Endothelial cell of umbilical vein (primary cell): ENCODE data around the gene CEP63. TPM values are rescaled to one million over a fixed set of nuclear protein-coding genes. Genes with fewer than 3 reads are reported as not detected.

ENCODE experiments used
- BruUV-seq: library from RNA; stranded (reverse); fragments of 400-500 nt; replicated peaks from 2 replicates; lab custom pipeline; 2021; lab: Mats Ljungman, UMichigan
- CTCF ChIA-PET: fragments of 300-600, 350-600 bp; sonication (Branson Sonifier 250); formaldehyde crosslinking; loops from one replicate; lab custom pipeline; 2021; ENCODE audit warnings: antibody characterized with exemption, inconsistent platforms; lab: Charles Lee
- POLR2A ChIA-PET: fragments of 300-600, 350-600 bp; sonication (Branson Sonifier 250); formaldehyde crosslinking; loops from one replicate; lab custom pipeline; 2021; ENCODE audit warnings: antibody characterized with exemption, inconsistent platforms; lab: Charles Lee
- DNase-seq: peaks from one replicate; pipeline ENCODE4 v3.0.0-alpha.2; 2011; ENCODE audit warnings: low read depth, low spot score
- FAIRE-seq: peaks from 2 replicates; lab custom pipeline; 2011; peaks lifted over from hg19 to GRCh38; lab: Jason Lieb, UNC
- H2AFZ ChIP-seq: 2 replicates; pipeline ENCODE4 v1.6.0; 2012; ENCODE audit warnings: low read depth, low read length, control low read depth, inconsistent platforms
- H3K27ac ChIP-seq: 2 replicates; pipeline ENCODE4 v1.5.1; 2011; ENCODE audit warnings: low read depth, mild to moderate bottlenecking, control low read depth, low read length, moderate library complexity; ENCODE audit not compliant: insufficient read depth
- H3K27me3 ChIP-seq, 2 experiments: 2 replicates each; pipeline versions ENCODE4 v1.6.0 to v1.6.1; 2011; ENCODE audit warnings: low read length in 2 of 2, mixed read lengths in 1 of 2; ENCODE audit not compliant: control insufficient read depth in 2 of 2, insufficient read depth in 2 of 2
- H3K36me3 ChIP-seq, 2 experiments: 2 replicates in 1 of 2; 3 replicates in 1 of 2; pipeline ENCODE4 v1.5.1; 2011; ENCODE audit warnings: low read length in 2 of 2, mild to moderate bottlenecking in 1 of 2, moderate library complexity in 1 of 2; ENCODE audit not compliant: control insufficient read depth in 2 of 2, insufficient read depth in 2 of 2; ENCODE audit errors: extremely low read depth in 1 of 2
- H3K4me1 ChIP-seq: 3 replicates; pipeline ENCODE4 v1.5.1; 2011; ENCODE audit warnings: mild to moderate bottlenecking, low read length; ENCODE audit not compliant: control insufficient read depth, insufficient read depth; ENCODE audit errors: extremely low read depth
- H3K4me2 ChIP-seq: 2 replicates; pipeline ENCODE4 v1.6.1; 2011; ENCODE audit warnings: low read length, control low read depth, mixed read lengths; ENCODE audit not compliant: insufficient read depth
- H3K4me3 ChIP-seq, 3 experiments: fragments of 200-600 bp in 1 of 3; sonication (generic), shearing (Covaris generic) in 1 of 3; replicated peaks in 1 of 3; 2 replicates each; pipeline ENCODE4 v1.5.1; 2011 to 2016; ENCODE audit warnings: control low read depth in 3 of 3, low read length in 3 of 3, mild to moderate bottlenecking in 2 of 3, inconsistent platforms in 1 of 3, low read depth in 1 of 3, moderate library complexity in 1 of 3; ENCODE audit not compliant: insufficient read depth in 1 of 3
- H3K79me2 ChIP-seq: 2 replicates; pipeline ENCODE4 v1.6.0; 2012; ENCODE audit warnings: low read length, inconsistent platforms; ENCODE audit not compliant: control insufficient read depth, insufficient read depth
- H3K9ac ChIP-seq: replicated peaks from 2 replicates; pipeline ENCODE3; 2011; ENCODE audit warnings: low read length, control low read depth; ENCODE audit not compliant: insufficient read depth; ENCODE audit errors: extremely low read depth
- H3K9me1 ChIP-seq: replicated peaks from 3 replicates; pipeline ENCODE4 v1.6.0; 2011; ENCODE audit warnings: mild to moderate bottlenecking, low read length; ENCODE audit not compliant: control insufficient read depth, insufficient read depth; ENCODE audit errors: extremely low read depth
- H3K9me3 ChIP-seq: replicated peaks from 2 replicates; pipeline ENCODE4 v1.5.1; 2012; ENCODE audit warnings: low read length, inconsistent platforms; ENCODE audit not compliant: control insufficient read depth, insufficient read depth
- H4K20me1 ChIP-seq: replicated peaks from 2 replicates; pipeline ENCODE3; 2011; ENCODE audit warnings: mild to moderate bottlenecking, low read length; ENCODE audit not compliant: control insufficient read depth, insufficient read depth; ENCODE audit errors: extremely low read depth
- EZH2 ChIP-seq: IDR thresholded peaks from 2 replicates; pipeline ENCODE4 v1.6.1; 2012; ENCODE audit warnings: borderline replicate concordance, low read depth, mild to moderate bottlenecking, moderate library complexity, low read length, inconsistent platforms; ENCODE audit not compliant: severe bottlenecking
- FOS ChIP-seq: IDR thresholded peaks from 2 replicates; pipeline ENCODE4 v1.6.1; 2011; ENCODE audit warnings: mild to moderate bottlenecking, low read length, moderate library complexity, borderline replicate concordance; ENCODE audit not compliant: insufficient read depth
- GATA2 ChIP-seq: IDR thresholded peaks from 2 replicates; pipeline ENCODE4 v1.7.0; 2011; ENCODE audit warnings: low read depth, mild to moderate bottlenecking, moderate library complexity, mixed read lengths, low read length; ENCODE audit not compliant: insufficient read length, insufficient read depth
- JUN ChIP-seq: IDR thresholded peaks from 2 replicates; pipeline ENCODE4 v1.6.1; 2011; ENCODE audit warnings: borderline replicate concordance, low read depth; ENCODE audit not compliant: insufficient read length, insufficient read depth
- MYC ChIP-seq: IDR thresholded peaks from one replicate; pipeline ENCODE4 v1.6.1; 2011; ENCODE audit warnings: mild to moderate bottlenecking, low read depth, low read length
- POLR2A ChIP-seq: IDR thresholded peaks from 2 replicates; pipeline ENCODE4 v1.6.1; 2012; ENCODE audit warnings: low read depth, mild to moderate bottlenecking, control low read depth, low read length
- POLR2AphosphoS5 ChIP-seq: IDR thresholded peaks from 2 replicates; pipeline ENCODE4 v1.6.1; 2012; ENCODE audit warnings: low read depth, mild to moderate bottlenecking, control low read depth, low read length, moderate library complexity; ENCODE audit not compliant: insufficient read depth
- dilution Hi-C: fragments of 300-500 bp; cut with MboI; formaldehyde crosslinking; loops from one replicate; pipeline ENCODE4 v1.15.0; 2019; ENCODE audit warnings: low sequenced_read_pairs; ENCODE audit not compliant: extremely low pct_ligation_motif_present
- intact Hi-C: fragments of 100-400 bp; cut with micrococcal nuclease; formaldehyde crosslinking; loops from one replicate; pipeline ENCODE4 v1.10.0; 2022
- polyA plus RNA-seq, 4 experiments: library from polyadenylated mRNA; depleted of rRNA in 3 of 4; stranded (reverse) in 3 of 4; unstranded in 1 of 4; fragments of >200 nt; gene quantifications; 2 replicates each; pipeline versions ENCODE4 v1.2.1 to v1.2.3, GENCODE V29; 2011 to 2012; ENCODE audit warnings: missing spikeins in 1 of 4
- total RNA-seq: library from RNA; stranded (reverse); gene quantifications from 2 replicates; pipeline ENCODE4 v1.2.3, GENCODE V29; 2021
- TF ChIP-seq, protein P1 (sequence below): IDR thresholded peaks from 2 replicates; pipeline ENCODE4 v1.6.1; 2011; ENCODE audit not compliant: insufficient read depth, insufficient read length
- TF ChIP-seq, protein P2 (sequence below), 2 donors: IDR thresholded peaks; 1 replicate in 1 of 2; 2 replicates in 1 of 2; pipeline ENCODE4 v1.5.1; 2011; ENCODE audit warnings: low read length in 2 of 2, mild to moderate bottlenecking in 2 of 2, moderate library complexity in 2 of 2, control low read depth in 1 of 2, inconsistent platforms in 1 of 2, low read depth in 1 of 2; ENCODE audit not compliant: insufficient read depth in 1 of 2; ENCODE audit errors: extremely low read depth in 1 of 2

CEP63 gene
- total and polyA plus RNA-seq, 2 donors (not counting 3 experiments of a cell fraction or from before 2014, with no cell fraction given) = 5.7 to 29.4 TPM

DNA sequence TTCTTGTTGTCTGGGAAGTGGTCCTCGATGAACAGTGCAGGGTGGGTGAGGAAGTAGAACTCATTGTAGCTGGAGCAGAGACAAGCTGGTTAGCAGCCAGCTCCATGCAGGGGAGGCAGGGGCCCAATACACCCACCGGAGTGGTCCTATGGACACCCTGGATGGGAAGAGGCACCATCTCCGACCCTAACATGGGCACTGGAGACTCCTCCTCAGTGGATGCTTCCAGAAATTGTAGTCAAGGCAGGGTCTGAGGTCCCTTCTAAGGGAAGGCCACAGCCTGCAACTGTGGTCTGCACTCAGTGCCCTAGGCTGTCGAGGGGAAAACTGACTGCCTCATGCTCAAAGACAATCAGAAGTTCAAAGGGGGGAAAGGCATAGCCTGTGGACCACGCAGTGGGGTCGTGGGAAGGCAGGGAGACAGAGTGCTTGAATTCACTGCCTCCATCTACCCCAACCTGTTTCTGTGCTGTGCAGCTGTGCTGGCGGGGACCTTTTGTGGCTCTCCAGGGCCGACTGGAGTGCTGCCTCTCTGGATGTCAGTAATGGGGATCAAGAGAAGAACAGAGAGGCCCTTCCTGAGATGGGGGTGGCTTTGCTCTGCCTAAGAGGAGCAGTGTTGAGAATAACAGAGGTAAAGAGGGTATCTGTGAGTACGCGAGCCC lies 123.0 kb downstream of the CEP63 start:
- H4K20me1 ChIP-seq = no peaks in the 10 kb centered on the region
- H3K4me3 ChIP-seq = no peak overlapping the region
- CTCF ChIA-PET = interaction anchor here (0.9 kb wide), 1 partner anchor 8 kb away, joined by 3 read pairs; no protein-coding TSS in a partner anchor
- no peaks in the 10 kb centered on the region for H3K36me3 ChIP-seq
- BruUV-seq = no TSS peak
- TF ChIP-seq EZH2 (no peak), POLR2A (no peak), FOS (no peak), MYC (no peak), JUN (no peak), GATA2 (no peak), POLR2AphosphoS5 (no peak)
- TF ChIP-seq, protein P1, sequence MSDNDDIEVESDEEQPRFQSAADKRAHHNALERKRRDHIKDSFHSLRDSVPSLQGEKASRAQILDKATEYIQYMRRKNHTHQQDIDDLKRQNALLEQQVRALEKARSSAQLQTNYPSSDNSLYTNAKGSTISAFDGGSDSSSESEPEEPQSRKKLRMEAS = no peak
- TF ChIP-seq, protein P2, sequence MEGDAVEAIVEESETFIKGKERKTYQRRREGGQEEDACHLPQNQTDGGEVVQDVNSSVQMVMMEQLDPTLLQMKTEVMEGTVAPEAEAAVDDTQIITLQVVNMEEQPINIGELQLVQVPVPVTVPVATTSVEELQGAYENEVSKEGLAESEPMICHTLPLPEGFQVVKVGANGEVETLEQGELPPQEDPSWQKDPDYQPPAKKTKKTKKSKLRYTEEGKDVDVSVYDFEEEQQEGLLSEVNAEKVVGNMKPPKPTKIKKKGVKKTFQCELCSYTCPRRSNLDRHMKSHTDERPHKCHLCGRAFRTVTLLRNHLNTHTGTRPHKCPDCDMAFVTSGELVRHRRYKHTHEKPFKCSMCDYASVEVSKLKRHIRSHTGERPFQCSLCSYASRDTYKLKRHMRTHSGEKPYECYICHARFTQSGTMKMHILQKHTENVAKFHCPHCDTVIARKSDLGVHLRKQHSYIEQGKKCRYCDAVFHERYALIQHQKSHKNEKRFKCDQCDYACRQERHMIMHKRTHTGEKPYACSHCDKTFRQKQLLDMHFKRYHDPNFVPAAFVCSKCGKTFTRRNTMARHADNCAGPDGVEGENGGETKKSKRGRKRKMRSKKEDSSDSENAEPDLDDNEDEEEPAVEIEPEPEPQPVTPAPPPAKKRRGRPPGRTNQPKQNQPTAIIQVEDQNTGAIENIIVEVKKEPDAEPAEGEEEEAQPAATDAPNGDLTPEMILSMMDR (IDR thresholded peaks at IDR 0.05; ENCODE audit: extremely low read depth in 1 of 2, insufficient read depth in 1 of 2, low read depth in 1 of 2, low read length in 2 of 2) = no peak
- POLR2A ChIA-PET = no interaction called here
- dilution Hi-C loops = no loop called here
- FAIRE-seq (no peak), DNase-seq (no peak)
- intact Hi-C loops = no loop called here
- no peaks in the 10 kb centered on the region for H3K9me1 ChIP-seq
- no peaks in the 10 kb centered on the region for H3K27me3 ChIP-seq
- no peak overlapping the region for H3K4me2 ChIP-seq
- H3K9ac ChIP-seq = no peak overlapping the region
- no peak overlapping the region for H2AFZ ChIP-seq
- H3K9me3 ChIP-seq = no peaks in the 10 kb centered on the region
- H3K79me2 ChIP-seq = no peaks in the 10 kb centered on the region
- H3K27ac ChIP-seq = no peak overlapping the region
- no peaks in the 10 kb centered on the region for H3K4me1 ChIP-seq
